B cell (primary cell): Measurements from ENCODE around the gene MAN1A2. TPM values are rescaled to one million over a fixed set of nuclear protein-coding genes. Genes with fewer than 3 reads are reported as not detected.

Experiments
- ATAC-seq: fragments of 200-7000 bp; cut with Tn5 transposase; one replicate; pipeline ENCODE4 v1.10.0; 2021; ENCODE audit warnings: low read depth, mild to moderate bottlenecking, moderate number of reproducible peaks, moderate library complexity
- CTCF ChIA-PET: fragments of 350-600 bp; sonication (Branson Sonifier 250); formaldehyde crosslinking; loops from one replicate; lab custom pipeline; 2021; ENCODE audit warnings: antibody characterized with exemption, inconsistent platforms; lab: Charles Lee
- POLR2A ChIA-PET: fragments of 350-600 bp; sonication (Branson Sonifier 250); formaldehyde crosslinking; loops from one replicate; lab custom pipeline; 2021; ENCODE audit warnings: antibody characterized with exemption; lab: Charles Lee
- DNase-seq: peaks from one replicate; pipeline ENCODE4 v3.0.0; 2013
- H2AFZ ChIP-seq: 2 replicates; pipeline ENCODE4 v1.6.1; 2012; ENCODE audit warnings: mild to moderate bottlenecking, low read depth, low read length; ENCODE audit not compliant: insufficient read depth, poor library complexity, severe bottlenecking
- H3K27ac ChIP-seq, 2 donors: 1 replicate in 1 of 2; 2 replicates in 1 of 2; pipeline ENCODE4 v1.5.1; 2012 to 2013; ENCODE audit warnings: low read length in 2 of 2, mild to moderate bottlenecking in 2 of 2, moderate library complexity in 1 of 2
- H3K27me3 ChIP-seq, 4 experiments: fragments of 200-600 bp in 1 of 4; sonication (generic) in 1 of 4; replicated peaks in 1 of 4; 1 replicate in 2 of 4; 2 replicates in 2 of 4; pipeline versions ENCODE4 v1.6.1 to v1.7.0; 2013 to 2016; ENCODE audit warnings: low read length in 3 of 4, mild to moderate bottlenecking in 2 of 4, mixed read lengths in 1 of 4, moderate library complexity in 1 of 4; ENCODE audit not compliant: insufficient read depth in 4 of 4, control insufficient read depth in 3 of 4; ENCODE audit errors: control extremely low read depth in 1 of 4
- H3K36me3 ChIP-seq, 2 experiments: replicated peaks in 1 of 2; 1 replicate in 1 of 2; 2 replicates in 1 of 2; pipeline versions ENCODE4 v1.6.1 to v1.7.1; 2013; ENCODE audit warnings: low read length in 1 of 2; ENCODE audit not compliant: insufficient read depth in 2 of 2, control insufficient read depth in 1 of 2; ENCODE audit errors: control extremely low read depth in 1 of 2, extremely low read depth in 1 of 2
- H3K4me1 ChIP-seq, 2 donors: fragments of 200-600 bp in 1 of 2; sonication (generic) in 1 of 2; 1 replicate in 1 of 2; 2 replicates in 1 of 2; pipeline versions ENCODE4 v1.5.1 to v1.6.1; 2013 to 2017; ENCODE audit warnings: low read length in 2 of 2; ENCODE audit not compliant: control insufficient read depth in 2 of 2, insufficient read depth in 2 of 2
- H3K4me2 ChIP-seq: replicated peaks from 2 replicates; pipeline ENCODE3; 2012; ENCODE audit warnings: mild to moderate bottlenecking, low read depth, low read length; ENCODE audit not compliant: poor library complexity, severe bottlenecking
- H3K4me3 ChIP-seq, 5 experiments: fragments of 200-600 bp in 1 of 5; sonication (generic) in 1 of 5; 1 replicate in 3 of 5; 2 replicates in 2 of 5; pipeline versions ENCODE4 v1.5.1 to v1.7.0; 2011 to 2016; ENCODE audit warnings: low read length in 4 of 5, mild to moderate bottlenecking in 4 of 5, low read depth in 2 of 5, control low read depth in 1 of 5, moderate library complexity in 1 of 5; ENCODE audit not compliant: insufficient read depth in 1 of 5; ENCODE audit errors: control extremely low read depth in 1 of 5, extremely low read depth in 1 of 5
- H3K79me2 ChIP-seq: fragments of 200-600 bp; sonication (generic); one replicate; pipeline ENCODE4 v1.6.0; 2016; ENCODE audit warnings: low read length; ENCODE audit not compliant: control insufficient read depth, insufficient read depth
- H3K9ac ChIP-seq: fragments of 200-600 bp; sonication (generic); 2 replicates; pipeline ENCODE4 v1.6.1; 2017; ENCODE audit warnings: mild to moderate bottlenecking, low read length, moderate library complexity
- H3K9me3 ChIP-seq, 3 donors: one replicate each; pipeline versions ENCODE4 v1.6.1 to v1.7.1; 2013; ENCODE audit warnings: low read length in 2 of 3; ENCODE audit not compliant: control insufficient read depth in 2 of 3, insufficient read depth in 1 of 3; ENCODE audit errors: control extremely low read depth in 1 of 3
- H4K20me1 ChIP-seq: 2 replicates; pipeline ENCODE4 v1.6.0; 2012; ENCODE audit warnings: mild to moderate bottlenecking, low read length; ENCODE audit not compliant: insufficient read depth, control insufficient read depth, poor library complexity, severe bottlenecking
- H3K27ac Mint-ChIP-seq: one replicate; pipeline ENCODE4 v1.8.0; 2021; ENCODE audit warnings: mixed read lengths
- H3K27me3 Mint-ChIP-seq: one replicate; pipeline ENCODE4 v1.8.0; 2021; ENCODE audit warnings: mixed read lengths
- H3K4me1 Mint-ChIP-seq: one replicate; pipeline ENCODE4 v1.8.0; 2021; ENCODE audit warnings: mixed read lengths
- H3K4me3 Mint-ChIP-seq: one replicate; pipeline ENCODE4 v1.8.0; 2021; ENCODE audit warnings: mixed read lengths
- H3K9me3 Mint-ChIP-seq: one replicate; pipeline ENCODE4 v1.8.0; 2022; ENCODE audit warnings: mixed read lengths; ENCODE audit not compliant: insufficient read depth
- EZH2 ChIP-seq: IDR thresholded peaks from 2 replicates; pipeline ENCODE4 v1.6.1; 2012; ENCODE audit warnings: borderline replicate concordance, low read depth, mild to moderate bottlenecking, moderate library complexity, low read length; ENCODE audit not compliant: insufficient read depth, poor library complexity, severe bottlenecking
- WGBS: methylation state at CpG from one replicate; pipeline ENCODE4 v1.1.5; 2013; ENCODE audit warnings: missing lambda C conversion rate; ENCODE audit not compliant: insufficient coverage; 5-methylcytosine and 5-hydroxymethylcytosine counted together
- intact Hi-C: fragments of 100-400 bp; cut with micrococcal nuclease; formaldehyde crosslinking; loops from one replicate; pipeline ENCODE4 v1.10.0; 2022
- polyA plus RNA-seq: library from polyadenylated mRNA; depleted of rRNA; stranded (reverse); fragments of >200 nt; gene quantifications from 2 replicates; pipeline ENCODE4 v1.2.3, GENCODE V29; 2012
- total RNA-seq, 2 donors: library from RNA; stranded (reverse); fragments of 120-200 nt in 1 of 2; gene quantifications; 1 replicate in 1 of 2; 2 replicates in 1 of 2; pipeline versions ENCODE4 v1.2.3 to v1.2.4, GENCODE V29; 2013 to 2022
- TF ChIP-seq, protein P1 (sequence below): fragments of 200-600 bp; IDR thresholded peaks from one replicate; pipeline ENCODE4 v1.8.0; 2022; ENCODE audit warnings: antibody characterized with exemption, mild to moderate bottlenecking

Gene MAN1A2
- total and polyA plus RNA-seq, 2 donors (not counting 1 experiment from before 2014, with no cell fraction given), result 4.6 to 55.6 TPM

DNA sequence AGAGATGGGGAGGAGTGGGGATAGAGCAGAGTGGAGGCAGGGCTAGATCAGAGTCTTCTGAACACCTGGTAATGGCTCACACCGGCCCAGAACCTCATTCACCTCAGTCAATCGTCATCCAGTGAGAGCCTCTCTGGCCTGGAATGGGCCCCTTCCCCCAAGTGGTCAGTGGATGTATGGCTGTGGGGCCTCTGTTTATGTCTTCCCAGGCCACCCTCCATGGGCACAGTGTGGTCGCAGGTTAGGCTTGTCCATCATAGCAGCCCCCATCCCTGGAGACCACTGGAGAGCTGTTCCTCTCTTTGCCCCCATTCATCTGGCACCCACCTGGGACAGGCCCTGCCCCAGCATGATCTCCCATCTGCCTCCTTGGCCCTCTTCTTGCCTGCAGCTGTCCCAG is 209.0 kb downstream of the MAN1A2 start:
- CTCF ChIA-PET, result no interaction called here

DNA sequence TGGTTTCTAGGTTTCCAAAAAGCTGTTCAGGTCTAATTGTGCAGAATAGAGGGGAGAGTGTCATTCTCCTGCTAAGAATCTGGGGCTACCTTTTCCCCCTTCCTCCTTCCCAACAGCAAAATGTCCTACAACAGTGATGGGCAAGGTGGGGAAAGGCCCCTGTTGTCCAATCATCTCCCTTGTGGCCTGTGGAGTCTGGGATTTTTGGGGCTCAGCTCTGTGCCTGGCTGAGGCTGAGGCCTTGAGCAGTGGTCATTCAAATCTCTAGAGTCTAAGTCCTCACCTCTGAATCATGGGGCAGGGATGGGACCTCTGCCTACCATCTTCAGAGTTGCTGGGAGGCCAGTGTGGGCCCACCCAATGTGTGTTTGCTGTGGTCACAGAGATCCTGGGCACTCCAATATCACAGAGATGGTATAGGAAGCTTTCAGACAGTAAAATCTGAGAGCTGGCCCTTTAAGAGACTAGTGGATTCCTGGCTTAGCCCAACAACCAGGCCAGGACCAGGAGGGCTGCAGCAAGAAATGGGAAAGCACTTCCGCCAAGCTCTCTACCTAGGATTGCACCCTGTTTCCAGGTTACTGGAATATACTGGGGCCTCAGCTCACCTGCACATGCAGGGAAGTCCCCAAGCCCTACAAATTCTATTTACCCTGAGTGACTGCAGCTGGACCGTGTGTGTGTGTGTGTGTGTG is 210.1 kb downstream of the MAN1A2 start:
- POLR2A ChIA-PET, result no interaction called here

More for the DNA sequence above, 209.0 kb downstream of the MAN1A2 start:
- POLR2A ChIA-PET, result no interaction called here
- Mint-ChIP-seq H3K4me3 (no peak overlapping the region), H3K9me3 (no peaks in the 10 kb centered on the region), H3K27me3 (no peaks in the 10 kb centered on the region), H3K27ac (no peak overlapping the region), H3K4me1 (peaks cover 24% of the 10 kb centered on the region)
- no peak overlapping the region for H3K4me3 ChIP-seq
- TF ChIP-seq EZH2, result no peak
- TF ChIP-seq, protein P1, sequence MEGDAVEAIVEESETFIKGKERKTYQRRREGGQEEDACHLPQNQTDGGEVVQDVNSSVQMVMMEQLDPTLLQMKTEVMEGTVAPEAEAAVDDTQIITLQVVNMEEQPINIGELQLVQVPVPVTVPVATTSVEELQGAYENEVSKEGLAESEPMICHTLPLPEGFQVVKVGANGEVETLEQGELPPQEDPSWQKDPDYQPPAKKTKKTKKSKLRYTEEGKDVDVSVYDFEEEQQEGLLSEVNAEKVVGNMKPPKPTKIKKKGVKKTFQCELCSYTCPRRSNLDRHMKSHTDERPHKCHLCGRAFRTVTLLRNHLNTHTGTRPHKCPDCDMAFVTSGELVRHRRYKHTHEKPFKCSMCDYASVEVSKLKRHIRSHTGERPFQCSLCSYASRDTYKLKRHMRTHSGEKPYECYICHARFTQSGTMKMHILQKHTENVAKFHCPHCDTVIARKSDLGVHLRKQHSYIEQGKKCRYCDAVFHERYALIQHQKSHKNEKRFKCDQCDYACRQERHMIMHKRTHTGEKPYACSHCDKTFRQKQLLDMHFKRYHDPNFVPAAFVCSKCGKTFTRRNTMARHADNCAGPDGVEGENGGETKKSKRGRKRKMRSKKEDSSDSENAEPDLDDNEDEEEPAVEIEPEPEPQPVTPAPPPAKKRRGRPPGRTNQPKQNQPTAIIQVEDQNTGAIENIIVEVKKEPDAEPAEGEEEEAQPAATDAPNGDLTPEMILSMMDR, result no peak
- no peak overlapping the region for H3K9ac ChIP-seq
- no peak overlapping the region for H3K27ac ChIP-seq
- H2AFZ ChIP-seq, result no peak overlapping the region
- intact Hi-C loops, result no loop called here
- no peaks in the 10 kb centered on the region for H3K79me2 ChIP-seq
- WGBS, result 94% methylated on average over 1 of the region's 3 CpGs
- no peak for DNase-seq
- no peaks in the 10 kb centered on the region for H3K27me3 ChIP-seq
- H3K36me3 ChIP-seq, result no peaks in the 10 kb centered on the region
- no peak overlapping the region for H3K4me2 ChIP-seq
- H3K9me3 ChIP-seq, result no peaks in the 10 kb centered on the region
- H3K4me1 ChIP-seq, result peaks cover 17 to 21% of the 10 kb centered on the region in 2 donors
- H4K20me1 ChIP-seq, result no peaks in the 10 kb centered on the region
- ATAC-seq, result no peak

More for the DNA sequence above, 210.1 kb downstream of the MAN1A2 start:
- Mint-ChIP-seq H3K27me3 (no peaks in the 10 kb centered on the region), H3K9me3 (no peaks in the 10 kb centered on the region), H3K4me1 (peaks cover 14% of the 10 kb centered on the region), H3K4me3 (no peak overlapping the region), H3K27ac (no peak overlapping the region)
- Histone ChIP-seq H3K4me1 (peaks cover 13 to 15% of the 10 kb centered on the region in 2 donors), H3K4me2 (no peak overlapping the region), H3K36me3 (no peaks in the 10 kb centered on the region), H4K20me1 (no peaks in the 10 kb centered on the region), H3K4me3 (no peak overlapping the region), H3K9ac (no peak overlapping the region), H3K79me2 (no peaks in the 10 kb centered on the region), H2AFZ (no peak overlapping the region), H3K27ac (no peak overlapping the region), H3K27me3 (no peaks in the 10 kb centered on the region), H3K9me3 (no peaks in the 10 kb centered on the region)
- 90% methylated on average over 2 of the region's 2 CpGs for WGBS
- intact Hi-C loops, result no loop called here
- no peak for TF ChIP-seq EZH2
- TF ChIP-seq, protein P1, result no peak
- CTCF ChIA-PET, result no interaction called here
- ATAC-seq, result no peak
- no peak for DNase-seq
